ENCODE data around the gene ANGEL2. TPM values are rescaled to one million over a fixed set of nuclear protein-coding genes. Genes with fewer than 3 reads are reported as not detected.
A peak's percentile ranks its signal among the peaks of the same experiment; 100 is the strongest.

Gene ANGEL2
- total RNA-seq, 2 donors from 2014 or later: 55.8 to 60.4 TPM

GRCh38 chr1:212971312-212971711 is 44.4 kb downstream of the ANGEL2 start:
- Mint-ChIP-seq H3K27me3 (ENCODE audit: insufficient read depth) (no peaks in the 10 kb centered on the region), H3K36me3 (ENCODE audit: low read depth) (peaks cover 41% of the 10 kb centered on the region), H3K4me1 (peaks cover 5% of the 10 kb centered on the region), H3K9me3 (no peaks in the 10 kb centered on the region), H3K4me3 (no peak overlapping the region), H3K27ac (peak overlapping the region; percentile 52)
- Histone ChIP-seq H3K9ac (ENCODE audit: extremely low read depth, low read length, poor library complexity, severe bottlenecking) (no peak overlapping the region), H3K27ac (ENCODE audit: low read depth, low read length) (no peak overlapping the region), H3K4me3 (ENCODE audit: low read length) (no peak overlapping the region), H3K36me3 (ENCODE audit: control insufficient read depth, insufficient read depth, low read length) (peaks cover 11% of the 10 kb centered on the region), H3K4me1 (ENCODE audit: control insufficient read depth, insufficient read depth, low read length) (no peaks in the 10 kb centered on the region), H3K27me3 (ENCODE audit: control insufficient read depth, insufficient read depth, low read length, poor library complexity, severe bottlenecking) (no peaks in the 10 kb centered on the region), H3K9me3 (ENCODE audit: control insufficient read depth, low read length) (no peaks in the 10 kb centered on the region)
- WGBS, 2 experiments (ENCODE audit: insufficient coverage in 1 of 2, insufficient read length in 1 of 2): 88 to 92% methylated on average over 5 of the region's 5 CpGs
- DNase-seq: no peak
- no peak for TF ChIP-seq CTCF (conservative IDR thresholded peaks at IDR 0.05)

- H3K27me3 ChIP-seq (ENCODE audit: control insufficient read depth, insufficient read depth, low read length, poor library complexity, severe bottlenecking): no peaks in the 10 kb centered on the region
- no peak for DNase-seq
- Mint-ChIP-seq H3K27ac (peak overlapping the region; percentile 49), H3K27me3 (ENCODE audit: insufficient read depth) (no peaks in the 10 kb centered on the region), H3K9me3 (no peaks in the 10 kb centered on the region), H3K36me3 (ENCODE audit: low read depth) (peaks cover 35% of the 10 kb centered on the region), H3K4me1 (peaks cover 5% of the 10 kb centered on the region), H3K4me3 (no peak overlapping the region)
- WGBS, 2 experiments (ENCODE audit: insufficient coverage in 1 of 2, insufficient read length in 1 of 2): 93 to 96% methylated on average over 4 of the region's 4 CpGs
- peaks cover 11% of the 10 kb centered on the region for H3K36me3 ChIP-seq (ENCODE audit: control insufficient read depth, insufficient read depth, low read length)
- TF ChIP-seq CTCF (conservative IDR thresholded peaks at IDR 0.05): no peak
- H3K27ac ChIP-seq (ENCODE audit: low read depth, low read length): no peak overlapping the region
- no peak overlapping the region for H3K9ac ChIP-seq (ENCODE audit: extremely low read depth, low read length, poor library complexity, severe bottlenecking)
- H3K4me3 ChIP-seq (ENCODE audit: low read length): no peak overlapping the region
- H3K4me1 ChIP-seq (ENCODE audit: control insufficient read depth, insufficient read depth, low read length): no peaks in the 10 kb centered on the region
- no peaks in the 10 kb centered on the region for H3K9me3 ChIP-seq (ENCODE audit: control insufficient read depth, low read length)
Measured at GRCh38 chr1:212970085-212970484, 45.6 kb downstream of the ANGEL2 start.

GRCh38 chr1:212968368-212968863 is 47.3 kb downstream of the ANGEL2 start:
- Mint-ChIP-seq H3K9me3 (no peaks in the 10 kb centered on the region), H3K4me3 (no peak overlapping the region), H3K36me3 (ENCODE audit: low read depth) (peaks cover 33% of the 10 kb centered on the region), H3K27me3 (ENCODE audit: insufficient read depth) (no peaks in the 10 kb centered on the region), H3K27ac (peak overlapping the region; percentile 44), H3K4me1 (peaks cover 5% of the 10 kb centered on the region)
- H3K9me3 ChIP-seq (ENCODE audit: control insufficient read depth, low read length): no peaks in the 10 kb centered on the region
- no peaks in the 10 kb centered on the region for H3K4me1 ChIP-seq (ENCODE audit: control insufficient read depth, insufficient read depth, low read length)
- H3K27me3 ChIP-seq (ENCODE audit: control insufficient read depth, insufficient read depth, low read length, poor library complexity, severe bottlenecking): no peaks in the 10 kb centered on the region
- H3K27ac ChIP-seq (ENCODE audit: low read depth, low read length): peak overlapping the region; percentile 69
- DNase-seq: no peak
- H3K9ac ChIP-seq (ENCODE audit: extremely low read depth, low read length, poor library complexity, severe bottlenecking): no peak overlapping the region
- peaks cover 16% of the 10 kb centered on the region for H3K36me3 ChIP-seq (ENCODE audit: control insufficient read depth, insufficient read depth, low read length)
- H3K4me3 ChIP-seq (ENCODE audit: low read length): no peak overlapping the region
- 75 to 92% methylated on average over 1 to 3 of the region's 3 CpGs for WGBS, 2 experiments (ENCODE audit: insufficient coverage in 1 of 2, insufficient read length in 1 of 2)
- TF ChIP-seq CTCF (conservative IDR thresholded peaks at IDR 0.05): no peak

Data from endodermal cell (in vitro differentiated cells).